ENCODE data around the gene SHOX.
"Not testable (repeated sequence)": the region's sequence is repeated elsewhere in the genome, so short reads cannot be mapped to it uniquely, and the experiment has no call there.

Gene SHOX

DNA sequence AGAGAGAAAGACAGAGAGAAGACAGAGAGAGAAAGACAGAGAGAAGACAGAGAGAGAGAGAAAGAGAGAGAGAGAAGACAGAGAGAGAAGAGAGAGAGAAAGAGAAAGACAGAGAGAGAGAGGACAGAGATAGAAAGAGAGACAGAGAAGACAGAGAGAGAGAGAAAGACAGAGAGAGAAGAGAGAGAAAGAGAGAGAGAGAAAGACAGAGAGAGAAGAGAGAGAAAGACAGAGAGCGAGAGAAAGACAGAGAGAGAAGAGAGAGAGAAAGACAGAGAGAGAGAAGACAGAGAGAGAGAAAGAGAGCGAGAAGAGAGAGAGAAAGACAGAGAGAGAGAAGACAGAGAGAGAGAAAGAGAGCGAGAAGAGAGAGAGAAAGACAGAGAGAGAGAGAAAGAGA lies 7.8 kb upstream of the SHOX start:
- DNase-seq, result not testable (repeated sequence)

DNA sequence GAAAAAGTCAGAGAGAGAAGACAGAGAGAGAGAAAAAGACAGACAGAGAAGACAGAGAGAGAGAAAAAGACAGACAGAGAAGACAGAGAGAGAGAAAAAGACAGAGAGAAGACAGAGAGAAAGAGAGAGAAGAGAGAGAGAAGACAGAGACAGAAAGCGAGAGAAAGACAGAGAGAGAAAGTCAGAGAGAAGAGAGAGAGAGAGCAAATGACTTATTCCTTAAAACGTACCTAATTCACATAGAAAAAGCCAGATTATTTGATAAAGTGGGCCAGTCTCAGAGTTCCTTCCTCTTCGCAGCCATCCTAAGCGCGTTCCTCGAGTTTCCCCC lies 7.4 kb upstream of the SHOX start:
- DNase-seq, result no peak

DNA sequence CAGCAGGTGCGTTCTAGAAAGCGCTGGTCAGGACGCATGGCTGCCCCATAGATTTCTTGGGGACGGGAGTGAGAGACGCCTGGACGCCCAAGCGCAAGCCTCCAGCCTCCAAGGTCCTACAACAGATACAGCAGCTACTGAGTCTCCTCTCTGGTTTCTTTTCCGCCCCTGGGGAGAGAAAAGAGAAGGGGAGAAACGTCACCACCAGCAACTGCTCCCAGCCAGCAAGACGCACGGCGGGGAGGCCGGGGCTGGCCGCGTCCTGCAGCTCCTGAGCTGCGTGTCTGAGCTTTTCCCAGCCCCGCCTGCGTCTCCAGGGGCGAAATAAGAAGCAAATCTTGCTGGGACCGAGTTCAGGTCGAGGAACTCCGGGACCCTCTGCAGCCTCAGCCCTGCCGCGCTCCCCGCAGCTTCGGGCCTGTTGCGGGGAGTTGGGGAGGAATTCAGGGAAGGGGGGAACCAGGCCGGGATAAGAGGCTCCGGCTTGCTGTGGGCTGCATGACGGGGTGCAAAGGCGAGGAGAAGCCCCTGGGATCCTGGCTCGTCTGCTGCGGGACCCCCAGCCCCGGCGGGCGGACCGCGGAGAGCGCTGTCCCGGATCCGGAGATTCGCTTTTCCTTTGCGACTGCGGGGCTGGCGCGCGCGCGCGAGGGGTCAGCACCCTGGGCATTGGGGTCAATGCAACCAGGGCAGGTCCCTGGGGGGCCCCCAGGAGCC lies 6.8 kb upstream of the SHOX start:
- DNase-seq, result no peak

DNA sequence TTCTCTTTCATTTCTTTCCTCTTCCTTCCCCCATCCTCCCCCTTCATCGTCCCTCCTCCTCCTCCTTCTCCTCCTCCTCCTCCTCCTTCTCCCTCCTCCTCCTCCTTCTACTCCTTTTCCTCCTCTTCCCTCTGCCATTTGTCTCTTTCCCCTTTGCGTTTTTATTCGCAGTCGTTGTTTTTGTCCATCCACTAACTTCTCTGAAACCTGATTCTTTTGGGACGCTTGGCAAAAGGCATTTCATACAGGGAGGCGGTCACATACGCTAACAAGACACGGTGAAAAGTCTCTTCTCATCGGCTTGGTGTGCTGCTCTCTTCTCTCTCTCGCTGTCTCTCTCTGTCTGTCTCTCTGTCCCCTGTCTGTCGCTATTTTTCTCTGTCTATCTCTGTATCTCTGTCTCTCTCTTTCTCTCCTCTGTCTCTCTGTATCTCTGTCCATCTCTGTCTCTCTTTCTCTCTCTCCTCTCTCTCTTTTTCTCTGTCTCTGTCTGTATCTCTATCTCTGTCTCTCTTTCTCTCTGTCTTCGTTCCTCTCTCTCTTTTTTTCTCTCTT lies 5.4 kb upstream of the SHOX start:
- DNase-seq, result no peak

DNA sequence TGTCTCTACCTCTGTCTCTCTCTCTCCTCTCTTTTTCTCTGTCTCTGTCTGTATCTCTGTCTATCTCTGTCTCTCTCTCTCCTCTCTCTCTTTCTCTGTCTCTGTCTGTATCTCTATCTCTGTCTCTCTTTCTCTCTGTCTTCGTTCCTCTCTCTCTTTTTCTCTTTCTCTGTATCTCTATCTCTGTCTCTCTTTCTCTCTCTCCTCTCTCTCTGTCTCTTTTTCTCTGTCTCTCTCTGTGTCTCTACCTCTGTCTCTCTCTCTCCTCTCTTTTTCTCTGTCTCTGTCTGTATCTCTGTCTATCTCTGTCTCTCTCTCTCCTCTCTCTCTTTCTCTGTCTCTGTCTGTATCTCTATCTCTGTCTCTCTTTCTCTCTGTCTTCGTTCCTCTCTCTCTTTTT lies 4.5 kb upstream of the SHOX start:
- DNase-seq, result not testable (repeated sequence)

DNA sequence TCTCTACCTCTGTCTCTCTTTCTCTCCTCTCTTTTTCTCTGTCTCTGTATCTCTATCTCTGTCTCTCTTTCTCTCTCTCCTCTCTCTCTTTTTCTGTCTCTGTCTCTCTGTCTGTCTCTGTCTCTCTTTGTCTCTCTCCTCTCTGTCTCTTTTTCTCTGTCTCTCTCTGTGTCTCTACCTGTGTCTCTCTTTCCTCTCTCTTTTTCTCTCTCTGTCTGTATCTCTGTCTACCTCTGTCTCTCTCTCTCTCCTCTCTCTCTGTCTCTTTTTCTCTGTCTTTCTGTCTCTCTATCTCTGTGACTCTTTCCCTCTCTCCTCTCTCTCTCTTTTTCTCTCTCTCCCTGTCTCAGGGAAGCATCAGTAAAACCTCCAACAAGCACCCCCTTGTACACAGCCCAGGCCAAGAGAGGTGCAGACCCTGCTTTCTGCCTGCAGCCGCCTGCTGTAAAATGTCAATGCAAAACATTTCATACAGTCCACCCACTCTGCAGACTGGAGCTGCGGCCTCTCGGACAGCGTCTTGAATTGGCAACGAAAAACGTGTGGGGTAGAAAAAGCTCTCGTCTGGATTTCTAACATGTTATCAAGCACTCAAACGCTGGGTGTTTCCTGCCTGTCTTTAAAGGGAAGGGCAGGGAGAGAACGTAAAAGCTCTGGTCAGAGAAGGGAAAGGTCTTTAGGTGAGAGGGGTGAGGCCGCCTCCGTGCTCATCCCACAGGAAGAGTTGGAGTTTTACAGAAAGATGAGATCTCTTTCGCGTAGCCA lies 3.7 kb upstream of the SHOX start:
- no peak for DNase-seq

DNA sequence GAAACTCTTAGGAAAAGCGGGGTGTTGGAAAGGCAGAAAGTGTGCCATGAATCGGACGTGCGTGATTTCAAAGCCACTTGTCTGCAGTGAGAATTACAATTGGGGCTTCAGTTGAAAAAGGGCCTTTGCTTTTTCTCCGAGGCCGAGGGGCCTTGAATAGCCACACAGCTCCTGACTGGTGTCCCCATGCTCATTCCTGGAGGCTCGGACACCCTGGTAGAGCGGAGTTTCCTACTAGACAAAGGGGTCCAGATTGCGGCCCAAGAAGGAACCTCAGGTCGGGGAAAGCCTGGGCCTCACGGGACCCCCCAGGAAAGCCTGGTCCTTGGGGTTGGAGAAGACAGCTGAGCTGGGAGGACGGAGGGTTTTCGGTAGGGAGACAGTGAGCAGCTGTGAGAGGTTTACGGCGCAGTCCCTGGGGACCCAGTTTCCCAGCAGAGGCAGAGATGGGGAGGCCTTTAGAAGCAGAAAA lies 3.0 kb upstream of the SHOX start:
- DNase-seq, result no peak

DNA sequence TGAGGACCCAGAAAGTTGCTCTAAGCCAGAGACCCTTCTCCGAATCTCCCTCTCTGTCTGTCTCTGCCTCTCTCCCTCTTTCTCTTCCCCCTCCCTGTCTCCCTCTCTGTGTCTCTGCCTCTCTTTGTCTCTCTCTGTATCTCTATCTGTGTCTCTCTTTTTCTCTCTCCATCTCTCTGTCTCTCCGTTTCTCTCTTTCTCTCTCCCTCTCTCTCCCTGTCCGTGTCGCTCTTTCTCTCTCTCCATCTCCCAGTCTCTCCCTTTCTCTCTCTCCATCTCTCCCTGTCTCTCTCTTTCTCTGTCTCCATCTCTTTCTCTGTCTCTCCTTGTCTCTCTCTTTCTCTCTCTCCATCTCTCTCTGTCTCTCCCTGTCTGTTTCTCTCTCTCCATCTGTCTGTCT lies 2.6 kb upstream of the SHOX start:
- DNase-seq, result no peak

DNA sequence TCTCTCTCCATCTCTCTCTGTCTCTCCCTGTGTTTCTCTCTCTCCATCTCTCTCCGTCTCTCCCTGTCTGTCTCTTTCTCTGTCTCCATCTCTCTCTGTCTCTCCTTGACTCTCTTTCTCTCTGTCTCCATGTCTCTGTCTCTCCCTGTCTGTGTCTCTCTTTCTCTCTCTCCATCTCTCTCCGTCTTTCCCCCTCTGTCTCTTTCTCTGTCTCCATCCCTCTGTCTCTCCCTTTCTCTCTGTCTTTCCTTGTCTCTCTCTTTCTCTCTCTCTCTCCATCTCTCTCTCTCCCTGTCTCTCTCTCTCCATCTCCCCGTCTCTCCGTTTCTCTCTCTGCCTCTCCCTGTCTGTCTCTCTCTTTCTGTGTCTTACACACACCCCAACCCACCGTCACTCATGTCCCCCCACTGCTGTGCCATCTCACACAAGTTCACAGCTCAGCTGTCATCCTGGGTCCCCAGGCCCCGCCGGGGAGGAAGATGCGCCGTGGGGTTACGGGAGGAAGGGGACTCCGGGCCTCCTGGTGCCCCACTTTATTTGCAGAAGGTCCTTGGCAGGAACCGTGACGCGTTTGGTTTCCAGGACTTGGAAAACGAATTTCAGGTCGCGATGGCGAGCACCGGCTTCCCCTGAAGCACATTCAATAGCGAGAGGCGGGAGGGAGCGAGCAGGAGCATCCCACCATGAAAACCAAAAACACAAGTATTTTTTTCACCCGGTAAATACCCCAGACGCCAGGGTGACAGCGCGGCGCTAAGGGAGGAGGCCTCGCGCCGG lies 1.2 kb upstream of the SHOX start:
- no peak for DNase-seq

DNA sequence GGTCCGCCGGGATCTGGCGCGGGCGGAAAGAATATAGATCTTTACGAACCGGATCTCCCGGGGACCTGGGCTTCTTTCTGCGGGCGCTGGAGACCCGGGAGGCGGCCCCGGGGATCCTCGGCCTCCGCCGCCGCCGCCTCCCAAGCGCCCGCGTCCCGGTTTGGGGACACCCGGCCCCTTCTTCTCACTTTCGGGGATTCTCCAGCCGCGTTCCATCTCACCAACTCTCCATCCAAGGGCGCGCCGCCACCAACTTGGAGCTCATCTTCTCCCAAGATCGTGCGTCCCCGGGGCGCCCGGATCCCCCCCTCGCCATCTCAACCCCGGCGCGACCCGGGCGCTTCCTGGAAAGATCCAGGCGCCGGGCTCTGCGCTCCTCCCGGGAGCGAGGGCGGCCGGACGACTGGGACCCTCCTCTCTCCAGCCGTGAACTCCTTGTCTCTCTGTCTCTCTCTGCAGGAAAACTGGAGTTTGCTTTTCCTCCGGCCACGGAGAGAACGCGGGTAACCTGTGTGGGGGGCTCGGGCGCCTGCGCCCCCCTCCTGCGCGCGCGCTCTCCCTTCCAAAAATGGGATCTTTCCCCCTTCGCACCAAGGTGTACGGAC lies 482 bp upstream of the SHOX start:
- no peak for DNase-seq

DNA sequence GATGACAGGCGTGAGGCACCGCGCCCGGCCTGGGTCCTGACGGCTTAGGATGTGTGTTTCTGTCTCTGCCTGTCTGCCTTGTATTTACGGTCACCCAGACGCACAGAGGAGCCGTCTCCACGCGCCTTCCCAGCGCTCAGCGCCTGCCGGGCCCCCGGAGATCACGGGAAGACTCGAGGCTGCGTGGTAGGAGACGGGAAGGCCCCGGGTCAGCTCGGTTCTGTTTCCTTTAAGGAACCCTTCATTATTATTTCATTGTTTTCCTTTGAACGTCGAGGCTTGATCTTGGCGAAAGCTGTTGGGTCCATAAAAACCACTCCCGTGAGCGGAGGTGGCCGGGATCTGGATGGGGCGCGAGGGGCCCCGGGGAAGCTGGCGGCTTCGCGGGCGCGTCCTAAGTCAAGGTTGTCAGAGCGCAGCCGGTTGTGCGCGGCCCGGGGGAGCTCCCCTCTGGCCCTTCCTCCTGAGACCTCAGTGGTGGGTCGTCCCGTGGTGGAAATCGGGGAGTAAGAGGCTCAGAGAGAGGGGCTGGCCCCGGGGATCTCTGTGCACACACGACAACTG lies 1.3 kb downstream of the SHOX start:
- DNase-seq, result no peak

DNA sequence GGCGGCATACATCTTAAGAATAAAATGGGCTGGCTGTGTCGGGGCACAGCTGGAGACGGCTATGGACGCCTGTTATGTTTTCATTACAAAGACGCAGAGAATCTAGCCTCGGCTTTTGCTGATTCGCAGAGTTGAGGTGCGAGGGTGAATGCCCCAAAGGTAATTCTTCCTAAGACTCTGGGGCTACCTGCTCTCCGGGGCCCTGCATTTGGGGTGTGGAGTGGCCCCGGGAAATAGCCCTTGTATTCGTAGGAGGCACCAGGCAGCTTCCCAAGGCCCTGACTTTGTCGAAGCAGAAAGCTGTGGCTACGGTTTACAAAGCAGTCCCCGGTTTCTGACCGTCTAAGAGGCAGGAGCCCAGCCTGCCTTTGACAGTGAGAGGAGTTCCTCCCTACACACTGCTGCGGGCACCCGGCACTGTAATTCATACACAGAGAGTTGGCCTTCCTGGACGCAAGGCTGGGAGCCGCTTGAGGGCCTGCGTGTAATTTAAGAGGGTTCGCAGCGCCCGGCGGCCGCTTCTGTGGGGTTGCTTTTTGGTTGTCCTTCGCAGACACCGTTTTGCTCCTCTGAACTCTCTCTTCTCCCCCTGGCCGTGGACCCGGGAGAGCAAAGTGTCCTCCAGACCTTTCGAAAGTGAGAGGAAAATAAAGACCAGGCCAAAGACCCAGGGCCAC lies 1.9 kb downstream of the SHOX start:
- DNase-seq, result no peak

DNA sequence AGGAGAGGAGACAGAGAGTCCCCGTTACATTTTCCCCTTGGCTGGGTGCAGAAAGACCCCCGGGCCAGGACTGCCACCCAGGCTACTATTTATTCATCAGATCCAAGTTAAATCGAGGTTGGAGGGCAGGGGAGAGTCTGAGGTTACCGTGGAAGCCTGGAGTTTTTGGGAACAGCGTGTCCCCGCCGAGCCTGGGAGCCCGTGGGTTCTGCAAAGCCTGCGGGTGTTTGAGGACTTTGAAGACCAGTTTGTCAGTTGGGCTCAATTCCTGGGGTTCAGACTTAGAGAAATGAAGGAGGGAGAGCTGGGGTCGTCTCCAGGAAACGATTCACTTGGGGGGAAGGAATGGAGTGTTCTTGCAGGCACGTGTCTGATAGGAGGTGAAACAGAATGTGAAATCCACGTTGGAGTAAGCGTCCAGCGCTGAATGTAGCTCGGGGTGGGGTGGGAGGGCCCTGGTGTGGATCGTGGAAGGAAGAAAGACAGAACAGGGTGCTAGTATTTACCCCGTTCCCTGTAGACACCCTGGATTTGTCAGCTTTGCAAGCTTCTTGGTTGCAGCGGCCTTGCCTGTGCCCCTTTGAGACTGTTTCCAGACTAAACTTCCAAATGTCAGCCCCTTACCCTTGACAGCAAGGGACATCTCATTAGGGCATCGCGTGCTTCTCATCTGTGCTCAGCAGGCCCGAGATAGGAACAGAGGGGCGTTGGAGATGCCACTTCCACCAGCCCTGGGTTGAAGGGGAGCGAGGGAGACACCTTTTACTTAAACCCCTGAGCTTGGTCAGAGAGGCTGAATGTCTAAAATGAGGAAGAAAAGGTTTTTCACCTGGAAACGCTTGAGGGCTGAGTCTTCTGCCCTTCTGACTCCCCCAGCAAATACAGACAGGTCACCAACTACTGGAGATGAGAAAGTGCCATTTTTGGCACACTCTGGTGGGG lies 2.7 kb downstream of the SHOX start:
- DNase-seq, result no peak

DNA sequence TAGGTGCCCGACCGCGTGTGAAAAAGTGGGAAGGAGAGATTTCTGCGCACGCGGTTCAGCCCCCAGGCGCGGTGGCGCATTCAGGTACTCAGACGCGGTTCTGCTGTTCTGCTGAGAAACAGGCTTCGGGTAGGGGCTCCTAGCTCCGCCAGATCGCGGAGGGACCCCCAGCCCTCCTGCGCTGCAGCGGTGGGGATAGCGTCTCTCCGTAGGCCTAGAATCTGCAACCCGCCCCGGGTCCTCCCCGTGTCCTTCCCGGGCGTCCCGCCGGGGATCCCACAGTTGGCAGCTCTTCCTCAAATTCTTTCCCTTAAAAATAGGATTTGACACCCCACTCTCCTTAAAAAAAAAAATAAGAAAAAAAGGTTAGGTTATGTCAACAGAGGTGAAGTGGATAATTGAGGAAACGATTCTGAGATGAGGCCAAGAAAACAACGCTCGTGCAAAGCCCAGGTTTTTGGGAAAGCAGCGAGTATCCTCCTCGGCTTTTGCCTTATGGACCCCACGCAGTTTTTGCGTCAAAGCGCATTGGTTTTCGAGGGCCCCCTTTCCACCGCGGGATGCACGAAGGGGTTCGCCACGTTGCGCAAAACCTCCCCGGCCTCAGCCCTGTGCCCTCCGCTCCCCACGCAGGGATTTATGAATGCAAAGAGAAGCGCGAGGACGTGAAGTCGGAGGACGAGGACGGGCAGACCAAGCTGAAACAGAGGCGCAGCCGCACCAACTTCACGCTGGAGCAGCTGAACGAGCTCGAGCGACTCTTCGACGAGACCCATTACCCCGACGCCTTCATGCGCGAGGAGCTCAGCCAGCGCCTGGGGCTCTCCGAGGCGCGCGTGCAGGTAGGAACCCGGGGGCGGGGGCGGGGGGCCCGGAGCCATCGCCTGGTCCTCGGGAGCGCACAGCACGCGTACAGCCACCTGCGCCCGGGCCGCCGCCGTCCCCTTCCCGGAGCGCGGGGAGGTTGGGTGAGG lies 3.7 kb downstream of the SHOX start:
- no peak for DNase-seq

DNA sequence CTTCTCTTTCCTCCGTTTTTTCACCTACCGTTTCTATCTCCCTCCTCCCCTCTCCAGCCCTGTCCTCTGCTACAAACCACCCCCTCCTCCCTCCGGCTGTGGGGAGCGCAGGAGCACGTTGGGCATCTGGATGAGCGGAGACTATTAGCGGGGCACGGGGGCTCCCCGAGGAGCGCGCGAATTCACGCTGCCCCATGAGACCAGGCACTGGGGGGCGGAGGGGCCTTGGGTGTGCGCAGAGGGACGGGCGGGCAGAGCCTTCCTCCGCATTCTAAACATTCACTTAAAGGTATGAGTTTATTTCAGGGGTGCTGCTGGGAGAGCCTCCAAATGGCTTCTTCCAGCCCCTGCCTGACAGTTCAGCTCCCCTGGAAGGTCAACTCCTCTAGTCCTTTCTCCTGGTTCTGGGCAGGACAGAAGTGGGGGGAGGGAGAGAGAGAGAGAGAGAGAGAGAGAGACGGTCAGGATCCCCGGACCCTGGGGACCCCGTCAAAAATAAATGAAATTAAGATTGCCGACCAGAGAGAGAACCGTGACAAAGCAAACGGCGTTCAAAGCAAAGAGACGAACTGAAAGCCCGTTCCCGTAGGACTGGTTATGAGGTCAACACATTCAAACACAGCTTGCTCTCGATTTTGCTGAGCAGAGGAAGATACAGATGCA lies 5.0 kb downstream of the SHOX start:
- DNase-seq, result no peak

DNA sequence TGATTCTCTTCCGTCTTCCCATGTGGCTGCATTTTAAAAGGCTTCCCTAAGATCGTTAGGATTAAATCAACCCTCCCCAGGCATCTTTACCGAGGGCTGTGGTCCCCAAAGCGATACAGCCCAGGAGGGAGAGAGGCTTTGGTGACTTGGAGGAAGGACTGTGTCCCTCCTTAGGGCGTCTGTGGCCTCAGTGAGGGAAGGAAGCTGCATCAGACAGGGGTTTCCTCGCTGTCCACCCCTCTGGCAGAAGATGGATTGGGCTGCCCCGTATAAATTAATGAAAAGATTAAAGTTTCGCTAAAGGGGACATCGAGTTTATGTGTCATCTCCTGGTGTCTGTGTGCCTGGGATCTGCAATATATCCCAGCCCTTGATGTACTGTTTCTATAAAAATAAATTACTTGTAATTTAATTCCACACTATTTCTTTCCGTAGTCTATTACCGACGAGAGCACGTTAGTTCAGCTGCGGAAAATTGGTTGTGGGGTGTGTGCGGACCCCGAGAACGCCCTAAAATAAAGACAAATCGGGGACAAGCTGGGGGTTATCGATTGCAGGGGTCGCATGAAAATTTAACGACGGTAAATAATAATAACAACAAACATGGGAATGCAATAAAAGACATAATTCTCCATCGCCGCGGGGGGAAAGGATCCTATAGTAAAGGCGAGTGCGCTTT lies 6.5 kb downstream of the SHOX start:
- DNase-seq, result no peak

DNA sequence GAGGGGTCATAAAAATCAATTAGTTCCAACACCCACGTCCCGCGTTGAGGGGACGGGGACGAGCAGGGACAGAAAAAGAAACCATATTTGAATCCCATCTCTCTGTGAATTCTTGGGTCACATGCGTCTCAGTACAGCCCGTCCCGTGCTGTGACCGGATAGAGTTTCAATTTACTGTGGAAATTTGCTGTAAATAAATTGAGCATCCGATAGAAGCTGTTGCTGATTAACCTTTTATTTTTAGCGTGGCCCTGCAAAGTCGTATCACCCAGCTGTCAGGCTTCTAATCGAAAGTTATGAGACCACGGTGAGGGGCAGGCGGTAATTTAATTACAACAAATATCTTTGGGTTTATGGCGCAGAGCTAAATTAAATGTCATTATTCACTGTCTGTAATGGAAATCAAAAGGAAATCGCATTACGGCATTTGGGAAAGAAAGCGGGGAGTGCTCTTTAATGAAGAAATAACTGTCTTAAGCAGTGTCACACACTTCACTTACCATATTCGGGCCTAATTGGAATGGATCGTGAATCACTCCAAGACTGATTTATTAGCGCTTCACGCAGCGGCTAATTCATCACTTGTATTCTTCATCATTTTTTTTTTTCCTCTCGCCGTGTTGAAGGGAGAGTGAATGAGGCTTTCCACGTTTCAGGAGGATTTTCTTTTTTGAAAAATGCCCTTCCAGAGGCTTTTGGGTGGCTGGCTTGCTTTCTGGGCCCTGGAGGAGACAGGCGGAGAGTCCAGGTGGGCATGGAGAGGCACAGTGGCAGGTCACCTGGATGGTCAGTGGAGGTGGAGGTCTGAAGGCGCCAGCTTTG lies 7.3 kb downstream of the SHOX start:
- no peak for DNase-seq
